GM18870 (cell line): ENCODE measurements around the gene TGFBI.

Source experiments
- ATAC-seq: cut with Tn5 transposase; IDR thresholded peaks from one replicate; pipeline ENCODE4 v1.9.1; 2021; ENCODE audit warnings: moderate library complexity; ENCODE audit not compliant: unreplicated experiment

TGFBI gene

DNA sequence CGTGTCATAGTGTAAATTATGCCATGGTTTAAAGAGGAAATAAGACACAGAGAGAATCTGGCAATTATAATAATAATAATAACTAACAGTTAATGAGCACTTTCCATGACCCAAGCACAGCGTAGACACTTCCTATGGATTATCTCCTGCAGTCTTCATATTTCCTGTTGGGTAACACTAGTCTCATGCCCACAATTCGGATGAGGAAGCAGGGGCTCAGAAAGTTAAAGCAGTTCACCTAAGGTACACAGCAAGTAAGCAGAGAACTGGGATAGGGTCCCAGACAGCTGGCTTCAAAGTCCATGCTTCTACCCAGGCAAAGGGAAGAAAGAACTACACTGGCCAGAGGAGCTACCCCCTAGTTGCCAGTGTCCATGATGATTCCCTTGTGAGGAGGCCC is 27.9 kb upstream of the TGFBI start:
- no peak for ATAC-seq

DNA sequence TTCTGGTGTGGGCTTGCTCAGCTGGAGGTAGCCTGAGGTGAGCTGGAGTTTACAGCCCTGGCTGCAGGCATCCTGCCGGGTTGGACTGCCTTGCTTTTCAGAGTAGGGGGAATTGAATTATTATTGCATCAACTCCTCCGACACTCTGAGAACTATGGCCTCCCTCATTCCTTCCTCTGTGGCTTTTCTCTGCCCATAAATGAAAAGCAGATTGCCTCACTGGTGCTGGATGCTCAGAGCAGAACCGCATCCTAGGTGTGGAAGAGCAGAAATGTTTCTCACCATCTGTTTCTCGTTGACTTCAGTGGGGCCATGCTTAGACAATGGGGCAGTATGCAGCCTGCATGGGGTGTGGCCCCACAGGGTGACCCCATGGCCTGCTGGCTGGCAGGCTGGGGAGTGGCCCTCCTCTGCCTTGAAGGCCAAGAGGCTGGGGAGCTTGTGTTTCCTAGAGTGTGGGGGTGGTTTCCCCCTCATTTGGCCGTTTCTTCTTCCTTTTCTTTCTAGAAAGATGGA is 27.3 kb upstream of the TGFBI start:
- ATAC-seq = no peak

DNA sequence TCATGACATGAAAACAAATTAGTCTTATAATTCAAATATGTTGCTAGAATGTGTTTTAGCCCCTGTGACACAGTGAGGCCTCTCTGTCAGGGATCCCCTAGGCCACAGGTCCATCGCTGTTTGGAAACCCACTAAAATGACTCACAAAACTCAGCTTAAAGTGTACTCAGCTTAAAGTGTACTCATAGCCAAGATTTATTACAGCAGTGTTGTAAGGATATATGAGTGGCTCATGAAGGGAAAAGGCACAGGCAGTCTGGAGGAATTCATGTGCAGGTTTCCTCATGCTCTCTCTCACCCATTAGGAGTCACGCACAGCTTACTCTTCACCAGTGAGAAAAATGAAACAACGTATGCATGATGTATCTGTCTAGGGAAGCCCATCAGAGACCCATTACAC is 24.4 kb upstream of the TGFBI start:
- ATAC-seq = no peak

DNA sequence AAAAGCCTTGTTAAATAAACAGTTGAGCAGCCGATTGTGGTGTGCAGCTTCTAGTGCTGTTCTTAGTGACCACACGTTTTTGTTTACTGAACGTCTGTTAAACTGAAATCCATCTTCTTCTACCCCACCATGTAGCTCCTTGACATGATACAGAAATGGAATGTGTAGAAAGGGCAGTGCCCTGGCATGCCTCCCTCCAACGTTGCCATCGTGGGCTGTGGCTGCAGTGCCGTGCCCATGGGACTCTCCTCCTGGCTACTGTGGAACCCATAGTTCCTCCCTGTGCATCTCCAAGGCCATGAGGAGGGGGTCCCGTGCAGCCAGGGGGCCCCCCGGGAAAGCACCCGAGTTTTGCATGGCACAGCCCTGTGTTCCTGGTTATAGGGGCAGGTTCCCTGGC is 23.3 kb upstream of the TGFBI start:
- ATAC-seq = no peak

DNA sequence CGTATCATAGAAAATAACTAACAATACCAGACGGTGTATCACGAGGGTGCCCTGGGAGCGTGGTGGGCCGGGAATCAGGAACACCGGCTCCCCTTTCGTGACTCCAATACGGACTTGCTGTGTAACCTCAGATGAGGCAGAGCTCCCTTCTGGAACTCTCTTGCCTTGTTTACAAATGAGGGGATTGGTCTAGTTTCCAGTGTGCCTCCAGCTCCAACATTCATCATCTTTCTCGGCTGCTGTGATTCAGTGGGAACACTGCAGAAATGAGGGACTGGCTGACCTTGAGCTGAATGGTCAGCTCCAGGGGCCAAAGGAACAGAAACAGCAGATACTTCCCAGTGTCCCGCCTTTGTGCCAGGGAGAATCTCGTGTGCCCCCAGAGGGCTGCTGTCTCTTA is 22.6 kb upstream of the TGFBI start:
- no peak for ATAC-seq

DNA sequence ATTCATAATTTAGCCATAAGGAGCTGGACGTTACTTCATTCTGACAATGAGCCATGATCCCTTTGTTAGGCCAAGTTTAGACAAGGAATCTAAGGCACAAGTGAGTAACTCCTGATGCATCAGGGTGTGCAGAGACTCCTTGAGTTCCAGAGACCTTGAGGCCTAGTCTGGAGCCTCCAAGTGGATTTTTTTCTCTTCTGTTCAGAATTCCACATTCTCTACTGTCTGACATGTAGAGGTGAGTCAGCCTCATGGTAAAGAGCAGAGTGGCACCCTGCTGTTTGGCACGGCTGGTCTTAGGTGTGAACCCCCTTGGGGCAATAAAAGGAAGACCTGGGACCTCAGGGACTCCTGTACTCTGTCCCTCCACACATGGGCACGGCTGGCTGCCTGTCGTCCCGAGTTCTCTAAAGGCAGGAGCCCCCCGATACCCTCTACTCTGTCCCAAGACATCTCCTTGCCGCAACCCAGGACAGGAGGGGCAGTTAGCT is 22.0 kb upstream of the TGFBI start:
- no peak for ATAC-seq

DNA sequence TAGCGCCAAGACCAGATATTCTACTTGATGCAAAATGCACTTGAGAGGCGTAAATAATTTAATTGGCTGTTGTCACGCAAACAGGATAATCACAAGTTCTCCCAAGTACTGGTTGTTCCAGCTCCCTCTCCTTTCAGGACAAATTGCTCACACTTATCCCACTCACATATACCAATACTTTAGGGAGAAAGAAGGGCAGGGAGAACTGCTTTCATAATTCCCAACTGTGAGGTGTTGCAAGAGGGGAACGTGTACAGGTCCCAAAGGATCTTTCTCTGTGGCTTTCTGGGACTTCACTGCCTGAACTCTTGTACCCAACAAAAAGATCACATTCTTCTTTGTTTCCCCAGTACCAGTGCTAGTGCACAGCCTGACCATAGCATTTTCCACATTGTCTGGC is 21.5 kb upstream of the TGFBI start:
- ATAC-seq = no peak

DNA sequence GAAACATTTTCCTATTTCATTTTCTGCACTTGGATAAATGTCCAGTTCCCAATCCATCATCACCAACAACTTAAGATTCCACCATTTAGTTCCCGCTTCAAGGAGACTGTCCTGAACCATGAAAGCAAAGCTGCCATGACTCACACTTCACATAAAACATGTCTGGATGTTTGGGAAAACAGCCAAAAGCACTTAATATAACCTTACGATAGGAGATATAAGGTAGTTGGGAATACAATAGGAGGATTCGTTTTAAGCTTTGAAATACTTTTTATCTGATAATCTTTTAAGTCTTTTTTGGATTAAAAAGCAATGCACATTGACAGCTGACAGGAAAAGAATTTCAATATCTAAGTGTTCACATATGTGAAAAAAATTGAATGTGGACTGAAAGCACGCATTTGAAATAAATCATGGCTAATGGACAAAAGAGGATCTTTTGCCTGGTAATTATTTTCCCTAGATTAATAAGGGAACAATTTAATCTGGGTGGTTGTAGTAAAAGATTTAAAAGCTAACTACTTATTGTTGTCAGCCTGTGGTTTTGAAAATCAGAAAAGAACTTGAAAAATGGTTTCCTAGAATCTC is 17.3 kb upstream of the TGFBI start:
- ATAC-seq = no peak

DNA sequence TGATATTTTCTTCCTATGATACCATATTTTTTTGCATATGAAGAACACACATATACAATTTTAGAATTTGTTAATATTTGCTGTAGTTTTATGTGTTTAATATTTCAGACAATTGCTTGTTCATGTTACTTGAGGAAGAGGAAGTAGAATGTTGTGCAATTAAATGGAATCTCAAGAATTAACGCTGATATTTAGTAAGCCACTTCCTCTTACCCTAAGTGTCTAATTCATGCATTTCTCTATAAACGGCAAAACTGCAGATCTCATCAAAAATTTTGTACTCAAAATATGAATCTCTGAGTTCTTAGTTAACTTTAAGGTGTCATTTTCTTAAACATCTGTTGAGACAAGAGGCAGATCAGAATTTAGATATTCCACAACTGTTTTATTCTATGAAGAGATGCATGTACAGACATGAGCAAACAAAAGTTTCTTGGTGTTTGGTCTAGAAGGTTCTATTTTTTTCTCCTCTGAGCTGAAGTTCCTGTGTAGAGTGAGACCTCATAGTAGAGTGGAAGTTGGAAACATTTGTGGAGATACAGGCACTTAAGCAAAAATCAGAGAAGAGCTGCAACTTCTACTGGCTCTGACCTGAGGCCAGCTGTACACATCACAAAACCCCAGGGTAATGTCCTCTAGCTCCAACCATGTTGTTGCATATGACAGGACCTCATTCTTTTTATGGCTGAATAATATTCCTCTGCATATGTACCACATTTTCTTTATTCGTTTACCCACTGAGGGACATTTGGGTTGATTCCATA is 16.6 kb upstream of the TGFBI start:
- no peak for ATAC-seq

DNA sequence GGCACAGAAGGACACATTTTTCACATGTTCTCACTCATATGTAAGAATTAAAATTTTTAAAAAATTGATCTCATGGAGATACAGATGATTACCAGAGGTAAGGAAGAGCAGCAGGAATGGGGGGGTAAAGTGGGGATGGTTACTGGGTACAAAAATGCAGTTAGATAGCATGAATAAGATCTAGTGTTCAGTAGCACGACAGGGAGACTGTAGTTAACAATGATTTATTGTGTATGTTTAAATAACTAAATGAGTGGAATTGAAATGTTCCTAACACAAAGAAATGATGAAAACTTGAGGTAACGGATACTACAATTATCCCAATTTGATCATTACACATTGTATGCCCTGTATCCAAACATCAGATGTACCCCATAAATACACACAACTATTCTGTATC is 15.2 kb upstream of the TGFBI start:
- no peak for ATAC-seq

DNA sequence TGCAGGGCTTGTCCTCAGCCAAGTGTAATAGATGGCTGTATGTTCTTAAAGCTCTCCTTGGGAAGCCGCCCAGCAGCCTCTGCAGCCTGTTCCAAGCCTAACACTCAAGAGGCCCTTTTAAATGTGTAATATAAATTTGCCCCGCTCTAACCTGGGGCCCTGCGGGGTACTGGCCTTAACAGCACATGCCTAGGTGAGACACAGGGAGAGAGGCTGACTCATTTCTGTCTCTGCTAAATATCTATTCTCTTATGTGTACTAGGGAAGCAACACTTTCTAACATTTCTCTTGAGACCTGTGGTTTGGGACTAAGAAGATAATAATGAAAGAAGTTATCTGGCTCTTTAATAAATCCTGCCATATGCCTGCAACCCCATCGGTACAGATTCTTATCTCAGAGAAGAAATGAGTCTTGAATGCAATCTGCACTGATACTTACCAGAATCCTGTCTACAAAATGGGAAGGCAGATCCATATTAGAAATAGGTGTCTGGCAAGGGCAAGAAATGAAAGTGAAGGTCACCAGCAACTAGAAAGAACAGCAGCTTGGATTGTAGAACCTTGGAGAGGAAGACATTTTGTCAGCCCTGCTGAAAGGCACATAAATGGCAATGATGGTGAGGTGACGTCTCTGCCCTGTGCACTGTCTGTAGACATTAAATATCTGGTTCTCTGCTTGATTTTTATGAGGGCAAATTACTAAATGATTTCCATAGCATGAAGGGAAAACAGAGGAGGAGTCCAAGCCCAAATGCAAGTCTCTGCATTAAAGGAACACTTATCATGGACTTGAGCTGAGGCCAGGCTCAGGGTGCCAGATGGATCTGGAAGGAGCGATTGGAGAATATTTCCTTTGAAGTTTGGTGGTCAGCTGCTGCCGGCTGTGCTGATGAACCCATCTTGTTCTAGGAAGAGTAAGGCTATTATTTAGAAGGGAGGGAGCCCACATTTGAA is 14.5 kb upstream of the TGFBI start:
- ATAC-seq = peak; percentile 70

DNA sequence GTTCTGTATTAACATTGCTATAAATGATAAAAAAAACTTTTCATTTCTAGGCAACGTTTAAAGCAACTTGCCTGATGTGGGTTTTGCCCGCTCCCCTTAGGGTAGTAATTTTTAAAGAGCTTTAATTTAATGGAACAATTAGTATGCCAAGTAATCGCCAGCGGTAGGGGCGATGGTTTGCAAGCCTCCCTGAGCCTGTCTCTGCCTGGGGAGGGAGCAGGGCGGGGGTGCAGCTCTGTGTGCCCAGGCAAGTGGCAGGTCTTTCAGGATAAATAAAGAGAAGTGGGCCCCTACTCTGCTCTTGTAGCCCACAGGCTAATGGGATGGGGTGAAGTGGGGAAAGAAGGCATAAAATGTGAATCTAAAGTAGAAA is 13.8 kb upstream of the TGFBI start:
- ATAC-seq = no peak

DNA sequence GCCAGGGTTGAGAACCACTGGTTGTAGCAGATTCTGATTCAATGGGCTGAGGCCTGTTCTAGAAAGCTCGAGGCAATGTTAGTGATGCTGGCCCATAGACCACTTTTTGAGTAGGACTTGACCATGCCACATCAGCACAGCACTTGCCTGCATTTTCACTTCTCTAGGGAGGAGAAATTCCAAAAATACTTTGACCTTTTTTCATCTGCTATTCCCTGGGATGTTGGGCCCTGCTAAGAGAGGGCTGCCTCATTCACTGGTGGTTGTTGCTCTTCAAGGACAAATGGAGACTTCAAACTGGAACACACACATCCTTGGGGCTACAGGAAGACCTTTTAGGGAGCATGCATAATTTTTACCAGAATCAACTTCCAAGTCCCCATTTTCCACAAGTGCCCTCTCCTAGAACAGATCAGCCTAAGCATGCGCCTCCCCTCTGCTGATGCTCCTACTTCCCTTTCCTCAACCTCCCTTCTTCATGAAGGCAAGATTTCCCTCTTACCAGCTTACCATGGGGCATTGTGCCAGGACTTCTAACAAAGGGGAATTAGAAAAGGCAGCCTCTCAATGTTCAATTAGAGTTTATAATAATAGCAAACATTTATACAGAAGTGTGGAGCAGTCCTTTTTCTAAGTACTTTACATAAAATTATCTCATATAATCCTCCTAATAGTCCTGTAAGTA is 12.7 kb upstream of the TGFBI start:
- no peak for ATAC-seq

DNA sequence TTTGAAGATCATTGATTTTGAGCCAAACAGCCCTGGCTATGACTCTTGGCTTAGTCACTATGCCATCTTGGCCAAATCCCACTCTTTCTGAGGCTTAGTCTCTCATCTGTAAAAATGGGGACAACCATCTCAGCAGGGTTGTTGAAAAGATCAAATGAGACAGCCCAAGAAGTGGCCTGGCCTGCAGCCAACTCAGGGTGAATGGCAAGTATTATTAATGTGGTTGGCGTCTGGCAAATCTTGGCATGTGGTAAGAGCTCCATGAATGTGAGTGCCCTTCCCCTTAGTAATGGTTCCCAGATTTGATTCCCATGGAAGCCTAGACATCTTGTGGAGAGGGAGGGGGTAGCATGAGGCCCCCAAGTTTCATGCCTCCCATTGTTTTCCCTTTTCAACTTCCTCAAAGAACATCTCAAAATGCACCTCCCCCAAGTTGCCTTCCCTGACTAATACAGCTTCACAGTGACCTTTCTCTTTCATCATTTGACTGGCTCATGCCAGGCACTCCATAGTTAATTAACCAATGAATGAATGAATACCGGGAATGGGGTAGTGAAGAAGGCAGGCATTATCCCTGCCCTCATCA is 11.8 kb upstream of the TGFBI start:
- no peak for ATAC-seq

DNA sequence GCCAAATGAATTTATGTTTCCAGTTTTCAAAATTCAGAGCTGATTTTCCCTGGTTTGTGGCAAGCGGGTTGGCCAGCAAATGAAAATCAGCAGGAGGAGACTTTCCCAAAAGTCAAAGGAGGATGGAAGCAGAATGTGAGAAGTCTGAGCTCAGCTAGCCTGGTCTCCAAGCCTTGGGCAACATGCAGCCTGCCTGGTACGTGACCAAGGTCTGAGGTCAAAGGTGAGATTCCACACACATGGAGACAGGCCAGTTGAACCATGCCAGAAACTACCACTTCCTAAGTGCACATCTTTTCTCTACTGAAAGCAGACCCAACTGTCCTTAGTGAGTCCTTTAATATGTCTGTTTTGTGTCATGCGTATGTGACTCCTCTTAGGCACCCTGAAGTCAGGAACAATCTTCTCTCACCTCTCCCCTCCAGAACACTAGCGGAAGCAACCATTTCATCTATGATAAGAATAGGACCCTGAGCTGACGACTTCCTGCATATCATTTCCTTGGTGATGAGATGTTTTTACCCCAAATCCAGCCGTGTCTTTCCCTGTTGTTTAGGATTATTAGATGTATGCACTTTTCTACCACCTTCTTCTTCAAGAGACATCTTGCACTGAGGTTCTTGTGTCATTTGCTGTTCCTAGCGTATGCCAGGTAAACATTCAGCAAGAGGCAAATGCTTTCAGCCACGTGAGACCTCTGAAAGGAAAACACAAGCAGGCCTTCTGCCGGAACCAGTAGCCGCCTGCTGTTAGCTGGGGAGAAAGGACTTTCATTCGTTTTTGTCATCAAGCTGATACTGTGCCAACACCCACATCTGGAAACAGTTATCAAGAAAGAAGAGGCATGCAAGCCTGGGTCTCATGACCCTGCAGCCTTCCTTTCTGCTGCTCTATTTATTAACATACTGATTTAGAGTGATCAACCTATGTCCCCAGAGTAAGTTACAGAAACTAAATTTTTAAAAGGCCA is 9.7 kb upstream of the TGFBI start:
- ATAC-seq = no peak

DNA sequence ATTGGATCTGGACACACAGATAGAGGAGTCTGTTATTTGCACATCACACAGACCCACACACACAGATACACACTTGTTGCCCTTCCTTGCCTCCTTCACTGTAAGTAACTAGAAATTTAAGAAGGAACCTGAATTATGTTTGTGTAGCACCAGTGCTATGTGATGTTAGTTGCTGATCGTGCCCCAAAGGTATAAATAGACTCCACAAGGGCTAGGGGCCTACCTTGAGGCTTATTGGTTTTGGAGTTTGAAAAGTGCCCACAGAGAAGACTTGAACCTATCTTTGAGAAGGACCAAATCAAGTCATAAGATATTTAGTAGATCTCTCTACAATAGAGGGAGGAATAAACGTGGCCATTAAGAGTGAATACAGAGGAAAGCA is 8.8 kb upstream of the TGFBI start:
- ATAC-seq = no peak

DNA sequence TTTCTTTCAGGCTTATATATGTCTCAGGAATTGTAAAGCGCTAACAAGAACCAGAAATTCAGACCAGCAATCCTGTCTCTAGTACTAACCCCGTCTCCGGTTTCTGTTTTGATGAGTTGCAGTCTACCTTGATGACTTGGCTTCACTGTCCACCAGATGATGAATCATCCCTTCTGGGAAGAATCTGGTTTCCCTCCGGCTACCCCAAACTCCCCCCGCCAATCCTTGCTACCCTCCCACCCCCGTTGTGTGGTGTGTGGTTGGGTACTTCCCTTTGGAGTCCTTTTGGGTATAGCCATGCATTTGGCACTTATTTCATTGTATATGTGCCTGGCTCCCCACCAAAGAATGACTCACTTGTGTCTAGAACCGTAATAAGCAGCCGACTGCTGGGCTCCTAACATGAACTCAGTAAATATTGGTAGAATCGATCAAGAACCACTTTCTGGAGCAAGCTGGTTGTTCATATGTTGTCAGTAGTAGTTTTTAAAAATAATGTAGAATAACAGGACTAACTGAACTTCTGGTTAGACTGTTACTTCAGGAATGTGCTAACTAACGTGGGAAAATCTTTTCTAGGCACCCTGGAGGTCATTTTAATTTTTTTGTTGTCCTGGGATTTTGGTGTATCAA is 8.3 kb upstream of the TGFBI start:
- ATAC-seq = no peak

DNA sequence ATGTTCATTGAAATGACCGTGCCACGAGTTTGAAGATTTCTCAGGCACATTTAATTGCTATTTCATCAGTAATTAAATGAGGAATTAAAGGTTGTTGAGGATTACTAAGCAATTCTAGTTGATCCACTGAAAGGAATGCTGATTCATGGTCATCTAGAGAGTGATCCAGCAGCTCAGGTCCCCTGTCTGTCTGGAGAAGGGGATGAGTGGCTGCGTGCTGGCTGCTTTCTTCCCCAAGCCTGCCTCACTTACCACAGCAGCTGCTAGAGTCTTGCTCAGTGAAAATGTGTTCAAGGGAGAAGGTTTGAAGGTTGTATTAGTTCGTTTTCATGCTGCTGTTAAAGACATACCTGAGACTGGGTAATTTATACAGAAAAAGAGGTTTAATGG is 7.8 kb upstream of the TGFBI start:
- ATAC-seq = no peak

DNA sequence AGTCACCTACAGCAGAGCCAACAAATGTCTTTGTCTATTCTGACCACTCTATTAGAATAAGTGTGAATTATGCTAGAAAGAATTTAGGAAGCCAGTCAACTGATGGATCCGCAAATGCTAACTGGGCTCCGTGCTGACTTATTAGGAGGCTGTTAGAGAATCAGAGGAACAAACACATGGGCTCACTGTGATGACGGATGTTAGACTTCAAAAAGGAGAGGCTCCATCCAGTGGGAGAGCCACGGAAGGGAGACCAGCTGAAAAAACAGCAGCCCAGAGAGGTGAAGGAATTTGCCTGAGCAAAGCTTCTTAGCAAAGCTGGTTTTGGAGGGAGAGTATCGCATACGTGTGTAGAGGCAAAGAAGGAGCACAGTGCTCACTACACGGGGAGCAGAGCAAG is 5.8 kb upstream of the TGFBI start:
- no peak for ATAC-seq
